Measurements from ENCODE around the gene ACTL6B.

DNA sequence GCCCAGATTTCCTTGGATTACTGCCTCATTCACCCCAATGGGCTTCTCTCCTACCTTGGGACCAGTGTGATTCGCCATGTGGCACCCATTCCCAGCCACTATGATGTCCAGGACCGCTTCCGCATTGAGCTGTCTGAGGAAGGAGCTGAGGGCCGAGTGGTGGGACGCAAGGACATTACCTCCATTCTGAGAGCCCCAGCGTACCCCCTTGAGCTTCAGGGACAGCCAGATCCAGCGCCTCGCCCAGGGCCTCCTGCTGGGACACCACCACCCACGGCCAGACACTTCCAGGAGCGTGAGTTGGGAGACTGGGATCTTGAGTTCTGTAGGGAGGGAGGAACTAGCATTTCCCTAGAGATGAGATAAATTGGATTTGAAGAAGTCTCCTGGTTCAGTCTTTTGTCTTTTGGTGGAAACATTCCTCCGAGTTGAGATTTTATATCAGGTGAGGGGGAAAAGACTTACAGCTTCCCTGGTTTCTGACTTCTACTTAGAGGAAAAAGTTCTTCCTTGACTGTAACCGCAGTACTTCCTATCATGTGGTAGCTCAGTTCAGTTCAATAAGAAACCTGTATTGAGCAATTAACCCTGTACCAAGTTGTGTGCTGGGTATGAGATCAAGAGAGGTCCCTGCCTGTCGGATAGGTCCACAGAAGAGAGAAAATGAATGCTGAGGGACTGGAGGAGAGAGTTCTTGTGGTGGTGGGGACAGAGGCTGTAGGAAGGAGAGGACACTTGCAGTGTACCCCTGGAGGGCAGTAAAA is 42.7 kb downstream of the ACTL6B start:
- TF ChIP-seq EP300 (IDR thresholded peaks at IDR 0.05; ENCODE audit: borderline replicate concordance) = no peak
- no peak for TF ChIP-seq TCF12 (IDR thresholded peaks at IDR 0.05; ENCODE audit: low read depth)
- TF ChIP-seq NFIC (IDR thresholded peaks at IDR 0.05) = no peak
- TF ChIP-seq TAF1 (IDR thresholded peaks at IDR 0.05; ENCODE audit: low read depth) = no peak
- TF ChIP-seq RAD21 (IDR thresholded peaks at IDR 0.05; ENCODE audit: low read depth) = no peak
- TF ChIP-seq TEAD4 (IDR thresholded peaks at IDR 0.05) = no peak
- TF ChIP-seq, protein P1, sequence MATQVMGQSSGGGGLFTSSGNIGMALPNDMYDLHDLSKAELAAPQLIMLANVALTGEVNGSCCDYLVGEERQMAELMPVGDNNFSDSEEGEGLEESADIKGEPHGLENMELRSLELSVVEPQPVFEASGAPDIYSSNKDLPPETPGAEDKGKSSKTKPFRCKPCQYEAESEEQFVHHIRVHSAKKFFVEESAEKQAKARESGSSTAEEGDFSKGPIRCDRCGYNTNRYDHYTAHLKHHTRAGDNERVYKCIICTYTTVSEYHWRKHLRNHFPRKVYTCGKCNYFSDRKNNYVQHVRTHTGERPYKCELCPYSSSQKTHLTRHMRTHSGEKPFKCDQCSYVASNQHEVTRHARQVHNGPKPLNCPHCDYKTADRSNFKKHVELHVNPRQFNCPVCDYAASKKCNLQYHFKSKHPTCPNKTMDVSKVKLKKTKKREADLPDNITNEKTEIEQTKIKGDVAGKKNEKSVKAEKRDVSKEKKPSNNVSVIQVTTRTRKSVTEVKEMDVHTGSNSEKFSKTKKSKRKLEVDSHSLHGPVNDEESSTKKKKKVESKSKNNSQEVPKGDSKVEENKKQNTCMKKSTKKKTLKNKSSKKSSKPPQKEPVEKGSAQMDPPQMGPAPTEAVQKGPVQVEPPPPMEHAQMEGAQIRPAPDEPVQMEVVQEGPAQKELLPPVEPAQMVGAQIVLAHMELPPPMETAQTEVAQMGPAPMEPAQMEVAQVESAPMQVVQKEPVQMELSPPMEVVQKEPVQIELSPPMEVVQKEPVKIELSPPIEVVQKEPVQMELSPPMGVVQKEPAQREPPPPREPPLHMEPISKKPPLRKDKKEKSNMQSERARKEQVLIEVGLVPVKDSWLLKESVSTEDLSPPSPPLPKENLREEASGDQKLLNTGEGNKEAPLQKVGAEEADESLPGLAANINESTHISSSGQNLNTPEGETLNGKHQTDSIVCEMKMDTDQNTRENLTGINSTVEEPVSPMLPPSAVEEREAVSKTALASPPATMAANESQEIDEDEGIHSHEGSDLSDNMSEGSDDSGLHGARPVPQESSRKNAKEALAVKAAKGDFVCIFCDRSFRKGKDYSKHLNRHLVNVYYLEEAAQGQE (IDR thresholded peaks at IDR 0.05; ENCODE audit: low read depth) = no peak
- TF ChIP-seq ZBTB7A (IDR thresholded peaks at IDR 0.05; ENCODE audit: low read depth) = no peak
- TF ChIP-seq, protein P2, sequence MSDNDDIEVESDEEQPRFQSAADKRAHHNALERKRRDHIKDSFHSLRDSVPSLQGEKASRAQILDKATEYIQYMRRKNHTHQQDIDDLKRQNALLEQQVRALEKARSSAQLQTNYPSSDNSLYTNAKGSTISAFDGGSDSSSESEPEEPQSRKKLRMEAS (IDR thresholded peaks at IDR 0.05) = no peak
- TF ChIP-seq CEBPB (IDR thresholded peaks at IDR 0.05) = no peak

Measured in Ishikawa (cell line).